GM18870 (cell line): Measurements from ENCODE around the gene KRT15.

Source experiments
- ATAC-seq: cut with Tn5 transposase; IDR thresholded peaks from one replicate; pipeline ENCODE4 v1.9.1; 2021; ENCODE audit warnings: moderate library complexity; ENCODE audit not compliant: unreplicated experiment

The KRT15 gene

GRCh38 chr17:41483991-41484826 lies 34.5 kb downstream of the KRT15 start:
- no peak for ATAC-seq

- no peak for ATAC-seq
Measured at GRCh38 chr17:41483531-41483930, 35.2 kb downstream of the KRT15 start.

GRCh38 chr17:41481036-41481435 lies 37.7 kb downstream of the KRT15 start, which contains the start of gene KRT35:
TSS of gene KRT35 (minus strand) at chr17:41481151. CDS start at chr17:41481097, 54 bp downstream.
- no peak for ATAC-seq

GRCh38 chr17:41480581-41480980 lies 38.1 kb downstream of the KRT15 start:
- ATAC-seq, result no peak

- ATAC-seq, result no peak
Measured at GRCh38 chr17:41480136-41480535, 38.6 kb downstream of the KRT15 start.

GRCh38 chr17:41478237-41478636 lies 40.5 kb downstream of the KRT15 start:
- no peak for ATAC-seq

GRCh38 chr17:41476866-41477815 lies 41.5 kb downstream of the KRT15 start:
- no peak for ATAC-seq

DNA sequence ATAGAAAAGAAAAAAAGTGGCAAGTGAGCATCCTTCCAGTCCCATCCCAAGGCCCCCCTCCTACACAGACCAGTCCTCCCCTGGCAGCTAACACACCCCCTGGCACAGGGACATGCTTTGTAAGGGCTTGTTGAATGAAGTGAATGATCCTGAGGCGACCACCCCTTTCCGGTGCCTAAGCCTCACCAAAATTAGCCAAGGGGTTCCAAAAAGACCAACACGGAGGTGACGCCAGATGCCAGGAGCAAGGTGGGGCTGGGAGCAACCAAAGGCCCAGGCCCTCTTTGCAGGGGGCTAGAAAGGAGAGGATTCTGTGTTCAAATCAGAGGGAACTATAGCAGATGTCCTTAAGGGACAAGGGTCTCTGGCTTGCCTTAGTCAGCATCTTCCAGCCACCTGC lies 43.3 kb downstream of the KRT15 start:
- ATAC-seq, result no peak

DNA sequence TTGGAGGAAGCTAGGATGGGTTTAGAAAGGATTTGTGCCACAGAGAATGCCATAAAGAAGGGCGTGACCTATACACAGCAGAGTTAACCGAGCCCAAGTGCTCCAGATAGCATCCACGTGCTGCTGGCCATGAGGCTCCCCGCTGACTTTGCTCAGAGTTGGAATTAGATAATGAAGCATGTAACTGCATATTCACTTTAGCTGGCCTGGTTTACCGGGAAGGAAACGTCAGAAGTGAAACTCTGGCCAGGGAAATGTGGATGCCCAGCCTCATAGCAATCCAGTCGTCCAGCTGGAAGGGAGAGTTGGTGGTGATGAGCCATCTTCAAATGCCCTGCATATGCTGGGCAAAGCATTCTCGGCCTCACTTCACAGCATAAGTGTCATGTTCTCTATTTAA lies 43.8 kb downstream of the KRT15 start:
- ATAC-seq, result no peak

- ATAC-seq, result no peak
Measured at GRCh38 chr17:41468346-41468745, 50.3 kb downstream of the KRT15 start.

DNA sequence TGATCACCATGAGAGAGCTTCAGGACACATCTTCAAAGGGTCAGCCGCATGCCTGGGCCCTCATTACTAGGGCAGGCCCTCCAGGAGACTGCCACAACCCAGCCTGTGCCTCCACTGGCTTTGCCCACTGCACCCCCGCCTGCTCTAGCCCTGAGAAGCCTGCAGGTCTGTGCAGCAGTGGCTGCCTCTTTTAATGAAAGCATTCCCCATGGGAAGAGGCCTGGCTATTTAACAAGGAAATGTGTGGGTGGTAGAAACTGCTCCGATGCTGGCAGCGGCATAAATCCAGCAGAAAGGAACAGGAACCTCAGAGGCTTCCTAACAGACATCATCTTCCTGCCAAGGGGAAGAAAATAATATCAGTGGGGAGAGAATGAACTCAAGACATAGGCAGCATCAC lies 51.1 kb downstream of the KRT15 start:
- no peak for ATAC-seq

DNA sequence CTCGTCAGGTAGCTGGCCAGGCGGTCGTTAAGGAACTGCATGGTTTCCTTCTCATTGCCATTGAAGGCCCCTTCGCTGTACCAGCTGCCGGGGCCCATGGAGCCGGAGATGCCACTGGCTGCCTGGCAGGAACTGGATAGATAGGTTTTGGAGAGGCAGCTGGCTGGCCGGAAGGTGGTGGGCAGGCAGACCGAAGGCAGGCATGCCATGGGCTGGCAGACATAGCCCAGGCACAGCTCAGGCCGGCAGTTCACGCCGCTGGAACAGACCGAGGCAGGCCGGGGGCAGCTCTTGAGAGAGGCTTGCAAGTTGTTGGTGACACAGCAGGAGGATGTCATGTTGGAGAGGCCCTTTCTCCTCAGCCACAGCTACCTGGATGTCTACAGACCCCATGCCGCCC lies 51.7 kb downstream of the KRT15 start, which contains the start of gene KRT32:
Gene KRT32, minus strand, starts transcription at position 399 of the 400 bp plus-strand sequence. Its CDS starts 61 bp downstream, at position 338.
- no peak for ATAC-seq

DNA sequence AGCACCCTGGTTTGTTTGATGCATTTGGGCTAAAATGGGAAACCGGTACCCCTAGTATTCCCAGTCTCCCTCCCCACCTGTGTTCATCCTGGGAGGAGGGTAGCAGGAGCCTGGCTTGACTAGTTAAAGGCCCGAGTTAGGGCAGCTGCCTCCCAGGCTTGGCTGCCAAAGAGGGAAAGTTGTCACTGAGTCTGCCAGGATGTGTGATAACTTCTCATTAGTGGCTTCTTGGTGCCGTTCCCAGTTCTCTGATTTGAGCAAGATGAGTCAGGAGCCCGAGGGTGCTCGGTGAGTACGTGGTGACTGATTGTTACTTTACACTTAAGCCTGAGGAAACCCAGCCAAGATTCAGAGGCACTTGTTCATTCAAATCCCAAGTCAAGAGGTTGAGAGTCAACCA lies 54.0 kb downstream of the KRT15 start:
- ATAC-seq, result no peak

DNA sequence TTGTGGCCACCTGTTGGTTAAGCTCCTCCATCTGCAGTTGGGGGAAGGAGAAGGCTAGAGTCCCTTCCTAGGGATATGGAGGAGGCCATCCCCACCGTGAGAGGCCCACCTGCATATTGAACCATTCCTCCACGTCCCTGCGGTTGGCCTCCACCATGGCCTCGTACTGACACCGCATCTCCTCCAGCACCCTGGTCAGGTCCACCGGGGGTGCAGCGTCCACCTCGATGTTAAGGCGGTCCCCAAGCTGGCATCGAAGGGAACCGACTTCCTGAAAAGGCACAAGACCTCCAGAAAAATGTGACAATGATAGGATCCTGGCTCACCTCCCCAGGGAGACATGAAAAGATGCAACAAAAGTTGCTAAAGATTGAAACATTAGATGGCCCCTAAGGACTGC lies 54.5 kb downstream of the KRT15 start:
- ATAC-seq, result no peak

- no peak for ATAC-seq
Measured at GRCh38 chr17:41463746-41464145, 54.9 kb downstream of the KRT15 start.
